Stimulated activated CD4-positive, alpha-beta T cell treated with anti-CD3 and anti-CD28 coated beads, TNF-alpha, amount 100 ng/mL, for 24 hours (primary cell): ENCODE data around the gene GLOD5.

Experiments
- DNase-seq, 3 experiments: peaks; one replicate each; pipeline ENCODE4 v3.0.0-alpha.2; 2020; ENCODE audit warnings: low read depth in 3 of 3

Gene GLOD5

GRCh38 chrX:48761674-48762471, at the start of gene GLOD5:
GLOD5 (plus strand) TSS chrX:48761747; CDS start chrX:48761791, 44 bp downstream.
- no peak for DNase-seq

- no peak for DNase-seq
Observed at GRCh38 chrX:48711929-48712505, 49.5 kb upstream of the GLOD5 start.

GRCh38 chrX:48713847-48714246, 47.7 kb upstream of the GLOD5 start:
- no peak for DNase-seq

GRCh38 chrX:48714573-48714972, 47.0 kb upstream of the GLOD5 start:
- no peak for DNase-seq

- DNase-seq = no peak
Observed at GRCh38 chrX:48715072-48715471, 46.5 kb upstream of the GLOD5 start.

GRCh38 chrX:48715876-48716502, 45.6 kb upstream of the GLOD5 start:
- DNase-seq = no peak

GRCh38 chrX:48719958-48720357, 41.6 kb upstream of the GLOD5 start:
- DNase-seq = no peak

- no peak for DNase-seq
Observed at GRCh38 chrX:48720577-48721250, 40.8 kb upstream of the GLOD5 start.

GRCh38 chrX:48721916-48722315, 39.6 kb upstream of the GLOD5 start:
- DNase-seq = no peak

- no peak for DNase-seq
Observed at GRCh38 chrX:48726596-48726995, 35.0 kb upstream of the GLOD5 start.

- no peak for DNase-seq
Observed at GRCh38 chrX:48728653-48729052, 32.9 kb upstream of the GLOD5 start.

GRCh38 chrX:48736303-48736702, 25.2 kb upstream of the GLOD5 start:
- DNase-seq = no peak

- DNase-seq = no peak
Observed at GRCh38 chrX:48736878-48737212, 24.7 kb upstream of the GLOD5 start.

GRCh38 chrX:48737213-48737938, 24.2 kb upstream of the GLOD5 start:
- peak; percentile 63 to 84 (median 74) for DNase-seq

- DNase-seq = no peak
Observed at GRCh38 chrX:48737940-48738339, 23.6 kb upstream of the GLOD5 start.

- no peak for DNase-seq
Observed at GRCh38 chrX:48741834-48742233, 19.7 kb upstream of the GLOD5 start.

GRCh38 chrX:48745222-48745621, 16.3 kb upstream of the GLOD5 start:
- no peak for DNase-seq

- DNase-seq = no peak
Observed at GRCh38 chrX:48747415-48748016, 14.0 kb upstream of the GLOD5 start.

- no peak for DNase-seq
Observed at GRCh38 chrX:48749182-48749581, 12.4 kb upstream of the GLOD5 start.

- DNase-seq = peak in 1 of 3 experiments; percentile 7
Observed at GRCh38 chrX:48751343-48751742, 10.2 kb upstream of the GLOD5 start.

GRCh38 chrX:48752498-48752897, 9.0 kb upstream of the GLOD5 start:
- no peak for DNase-seq
